H9 (cell line): Measurements from ENCODE around the gene TRA2B. TPM values are rescaled to one million over a fixed set of nuclear protein-coding genes. Genes with fewer than 3 reads are reported as not detected.

Experiments used
- DNase-seq: peaks from one replicate; pipeline ENCODE4 v3.0.0-alpha.2; 2017
- H2AFZ ChIP-seq: one replicate; pipeline ENCODE4 v1.6.1; 2013; ENCODE audit warnings: mild to moderate bottlenecking, low read length, control low read depth, moderate library complexity
- H2AK5ac ChIP-seq: 2 replicates; pipeline ENCODE4 v1.6.1; 2013; ENCODE audit warnings: low read length, control low read depth, mixed read lengths; ENCODE audit not compliant: insufficient read length
- H2BK120ac ChIP-seq: one replicate; pipeline ENCODE4 v1.6.1; 2013; ENCODE audit warnings: low read depth, mild to moderate bottlenecking, low read length, control low read depth, inconsistent platforms; ENCODE audit not compliant: poor library complexity, severe bottlenecking
- H2BK12ac ChIP-seq: 2 replicates; pipeline ENCODE4 v1.6.1; 2013; ENCODE audit warnings: low read length, control low read depth, mixed read lengths, low read depth; ENCODE audit not compliant: insufficient read length
- H2BK15ac ChIP-seq: 2 replicates; pipeline ENCODE4 v1.6.1; 2013; ENCODE audit warnings: low read depth, low read length, control low read depth
- H2BK20ac ChIP-seq: one replicate; pipeline ENCODE4 v1.6.1; 2013; ENCODE audit warnings: low read depth, mild to moderate bottlenecking, low read length, control low read depth, inconsistent platforms; ENCODE audit not compliant: poor library complexity, severe bottlenecking
- H2BK5ac ChIP-seq: 2 replicates; pipeline ENCODE4 v1.6.1; 2013; ENCODE audit warnings: low read length, control low read depth, mixed read lengths; ENCODE audit not compliant: insufficient read length
- H3K14ac ChIP-seq: 2 replicates; pipeline ENCODE4 v1.6.1; 2013; ENCODE audit warnings: low read length, control low read depth; ENCODE audit not compliant: insufficient read depth
- H3K18ac ChIP-seq: 2 replicates; pipeline ENCODE4 v1.6.1; 2013; ENCODE audit warnings: low read depth, mild to moderate bottlenecking, mixed read lengths, low read length, control low read depth; ENCODE audit not compliant: insufficient read length
- H3K23ac ChIP-seq: 2 replicates; pipeline ENCODE4 v1.6.1; 2013; ENCODE audit warnings: low read length, control low read depth, mixed read lengths, low read depth; ENCODE audit not compliant: insufficient read length
- H3K23me2 ChIP-seq: 2 replicates; pipeline ENCODE4 v1.6.1; 2013; ENCODE audit warnings: low read depth, mild to moderate bottlenecking, mixed read lengths, low read length, control low read depth; ENCODE audit not compliant: insufficient read length, poor library complexity, severe bottlenecking
- H3K27ac ChIP-seq: 2 replicates; pipeline ENCODE4 v1.5.1; 2013; ENCODE audit warnings: low read length, control low read depth, mixed read lengths, low read depth; ENCODE audit not compliant: insufficient read length
- H3K27me3 ChIP-seq: 2 replicates; pipeline ENCODE4 v1.6.1; 2013; ENCODE audit warnings: low read length, control low read depth, inconsistent platforms; ENCODE audit not compliant: insufficient read depth
- H3K4ac ChIP-seq: 2 replicates; pipeline ENCODE4 v1.6.1; 2013; ENCODE audit warnings: low read depth, mild to moderate bottlenecking, control low read depth, inconsistent platforms, low read length, moderate library complexity
- H3K4me1 ChIP-seq: 2 replicates; pipeline ENCODE4 v1.6.1; 2013; ENCODE audit warnings: low read length, control low read depth, inconsistent platforms; ENCODE audit not compliant: insufficient read depth
- H3K4me2 ChIP-seq: 2 replicates; pipeline ENCODE4 v1.6.1; 2013; ENCODE audit warnings: low read length, control low read depth, mixed read lengths; ENCODE audit not compliant: insufficient read length, insufficient read depth
- H3K56ac ChIP-seq: 2 replicates; pipeline ENCODE4 v1.6.1; 2013; ENCODE audit warnings: low read depth, mild to moderate bottlenecking, mixed read lengths, low read length, control low read depth; ENCODE audit not compliant: insufficient read length
- H3K79me1 ChIP-seq: 2 replicates; pipeline ENCODE4 v1.6.1; 2013; ENCODE audit warnings: low read depth, mild to moderate bottlenecking, moderate library complexity, low read length, control low read depth, inconsistent platforms; ENCODE audit not compliant: insufficient read depth, poor library complexity, severe bottlenecking
- H3K79me2 ChIP-seq: 2 replicates; pipeline ENCODE4 v1.6.1; 2013; ENCODE audit warnings: low read length, control low read depth, inconsistent platforms; ENCODE audit not compliant: insufficient read depth
- H3K9ac ChIP-seq: 2 replicates; pipeline ENCODE4 v1.6.1; 2013; ENCODE audit warnings: low read length, control low read depth, mixed read lengths; ENCODE audit not compliant: insufficient read length; ENCODE audit errors: extremely low read depth
- H3K9me3 ChIP-seq: one replicate; pipeline ENCODE4 v1.6.1; 2013; ENCODE audit warnings: low read depth, low read length, inconsistent platforms; ENCODE audit not compliant: control insufficient read depth
- H3T11ph ChIP-seq: one replicate; pipeline ENCODE4 v1.6.1; 2013; ENCODE audit warnings: mild to moderate bottlenecking, low read length, control low read depth, inconsistent platforms
- H4K20me1 ChIP-seq: one replicate; pipeline ENCODE4 v1.6.1; 2013; ENCODE audit not compliant: control insufficient read depth, insufficient read length, insufficient read depth
- H4K5ac ChIP-seq: 2 replicates; pipeline ENCODE4 v1.6.1; 2013; ENCODE audit warnings: low read depth, mild to moderate bottlenecking, mixed read lengths, low read length, control low read depth; ENCODE audit not compliant: insufficient read length
- H4K8ac ChIP-seq: replicated peaks from 2 replicates; pipeline ENCODE4 v1.6.1; 2013; ENCODE audit warnings: low read length, control low read depth, mixed read lengths, low read depth; ENCODE audit not compliant: insufficient read length
- H4K91ac ChIP-seq: 2 replicates; pipeline ENCODE4 v1.6.1; 2013; ENCODE audit warnings: low read depth, mild to moderate bottlenecking, moderate library complexity, mixed read lengths, low read length, control low read depth; ENCODE audit not compliant: insufficient read length
- H3K27ac Mint-ChIP-seq, 3 experiments: 2 replicates in 2 of 3; 3 replicates in 1 of 3; pipeline ENCODE4 v1.8.0; 2020 to 2021; ENCODE audit warnings: mixed read lengths in 3 of 3, mild to moderate bottlenecking in 1 of 3, moderate library complexity in 1 of 3
- H3K27me3 Mint-ChIP-seq: 2 replicates; pipeline ENCODE4 v1.8.0; 2021; ENCODE audit warnings: low read depth, mild to moderate bottlenecking, moderate library complexity, mixed read lengths
- H3K36me3 Mint-ChIP-seq, 3 experiments: 2 replicates in 2 of 3; 3 replicates in 1 of 3; pipeline ENCODE4 v1.8.0; 2020 to 2021; ENCODE audit warnings: low read depth in 3 of 3, mixed read lengths in 3 of 3; ENCODE audit not compliant: insufficient read depth in 1 of 3
- H3K4me1 Mint-ChIP-seq, 2 experiments: 2 replicates each; pipeline ENCODE4 v1.8.0; 2020; ENCODE audit warnings: mixed read lengths in 2 of 2
- H3K4me3 Mint-ChIP-seq, 2 experiments: 2 replicates in 1 of 2; 3 replicates in 1 of 2; pipeline ENCODE4 v1.8.0; 2020 to 2021; ENCODE audit warnings: mild to moderate bottlenecking in 2 of 2, mixed read lengths in 2 of 2, moderate library complexity in 1 of 2
- H3K9me3 Mint-ChIP-seq, 2 experiments: 2 replicates in 1 of 2; 3 replicates in 1 of 2; pipeline ENCODE4 v1.8.0; 2020; ENCODE audit warnings: mild to moderate bottlenecking in 2 of 2, mixed read lengths in 2 of 2, moderate library complexity in 1 of 2
- CTCF ChIP-seq: fragments of 200-600 bp; sonication (generic); conservative IDR thresholded peaks from 3 replicates; pipeline ENCODE4 v1.8.0; 2021; ENCODE audit warnings: antibody characterized with exemption, mild to moderate bottlenecking
- WGBS: extraction: QIAGEN DNeasy Blood & Tissue Kit; methylation state at CpG from one replicate; pipeline ENCODE4 v1.1.7; 2013; ENCODE audit warnings: missing lambda C conversion rate, low lambda C conversion rate, mixed read lengths; ENCODE audit not compliant: insufficient read length; ENCODE audit errors: extremely low coverage; 5-methylcytosine and 5-hydroxymethylcytosine counted together
- total RNA-seq: library from RNA; stranded (reverse); gene quantifications from 2 replicates; pipeline ENCODE4 v1.2.1, GENCODE V29; 2021

TRA2B gene
- total RNA-seq, 1 experiment from 2014 or later: 344 TPM

GRCh38 chr3:185866555-185866954 lies 71.3 kb downstream of the TRA2B start:
- no peaks in the 10 kb centered on the region for H4K20me1 ChIP-seq

More at GRCh38 chr3:185866555-185866954, 71.3 kb downstream of the TRA2B start:
- Mint-ChIP-seq H3K36me3 (no peaks in the 10 kb centered on the region), H3K4me1 (peaks cover 5 to 13% of the 10 kb centered on the region in 2 experiments), H3K27ac (no peak overlapping the region), H3K4me3 (no peak overlapping the region), H3K27me3 (no peaks in the 10 kb centered on the region), H3K9me3 (no peaks in the 10 kb centered on the region)
- Histone ChIP-seq H4K5ac (no peak overlapping the region), H4K91ac (no peak overlapping the region), H2BK5ac (no peak overlapping the region), H2BK12ac (no peak overlapping the region), H3K4me1 (no peaks in the 10 kb centered on the region), H2AFZ (no peak overlapping the region), H2BK20ac (no peak overlapping the region), H3K56ac (no peak overlapping the region), H3K27ac (no peak overlapping the region), H3K23ac (no peak overlapping the region), H2BK15ac (no peak overlapping the region), H2AK5ac (no peak overlapping the region), H3K9ac (no peak overlapping the region), H3K4ac (no peak overlapping the region), H3K9me3 (no peaks in the 10 kb centered on the region), H3K79me2 (no peaks in the 10 kb centered on the region), H3K14ac (no peak overlapping the region), H2BK120ac (no peak overlapping the region), H4K8ac (no peak overlapping the region), H3K18ac (no peak overlapping the region), H3K79me1 (no peaks in the 10 kb centered on the region), H3K4me2 (no peak overlapping the region), H3K27me3 (no peaks in the 10 kb centered on the region), H3T11ph (no peak overlapping the region), H3K23me2 (no peaks in the 10 kb centered on the region)
- DNase-seq: no peak
- TF ChIP-seq CTCF: no peak
- WGBS: no CpG with 5 or more reads among the region's 1 CpG

Other genes starting within 250 kb of the TRA2B start
- gene IGF2BP2, start 113.0 kb downstream of the TRA2B start, total RNA-seq: 122 and 130 TPM in 2 replicates
- gene ETV5, start 171.1 kb upstream of the TRA2B start, total RNA-seq: 7.7 and 8.0 TPM in 2 replicates